HG02852 (cell line): ENCODE measurements around the gene MARCHF11.

ENCODE experiments used
- ATAC-seq: cut with Tn5 transposase; IDR thresholded peaks from one replicate; pipeline ENCODE4 v1.9.1; 2021; ENCODE audit warnings: mild to moderate bottlenecking, moderate library complexity; ENCODE audit not compliant: unreplicated experiment

MARCHF11 gene

DNA sequence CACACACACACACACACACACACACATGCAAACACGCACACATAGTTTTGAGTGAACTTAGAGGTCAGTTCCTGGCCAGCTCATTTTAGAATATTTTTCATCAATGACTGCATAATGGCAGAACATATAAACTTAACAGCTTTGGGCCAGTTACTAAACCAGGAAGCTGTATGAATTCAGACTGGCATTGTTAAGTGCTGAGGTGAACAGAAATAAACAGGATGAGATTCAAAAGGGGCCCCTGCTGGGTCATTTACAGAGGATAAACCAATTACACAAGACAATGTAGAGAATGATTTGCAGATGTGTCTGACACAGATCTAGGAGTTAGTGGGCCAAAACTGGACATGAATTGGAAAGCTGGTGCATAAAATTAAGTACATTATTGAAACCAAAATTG, 44.6 kb downstream of the MARCHF11 start:
- ATAC-seq: no peak

DNA sequence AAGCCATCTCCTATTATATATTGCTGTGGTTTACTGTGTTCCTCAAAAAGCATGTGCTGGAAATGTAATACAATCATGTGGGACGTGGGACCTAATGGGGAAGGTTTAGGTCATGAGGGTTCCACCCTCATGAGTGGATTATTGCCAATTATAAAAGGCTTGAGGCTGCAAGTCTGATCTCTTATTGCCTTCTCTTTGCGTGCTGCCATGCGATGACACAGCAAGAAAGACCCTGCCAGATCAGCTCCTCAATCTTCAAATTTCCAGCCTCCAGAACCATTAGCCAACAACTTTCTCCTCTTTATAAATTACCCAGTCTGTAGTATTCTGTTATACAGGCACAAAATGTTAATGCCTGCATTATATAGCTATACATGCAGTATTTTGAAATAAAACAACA, 45.4 kb downstream of the MARCHF11 start:
- no peak for ATAC-seq

DNA sequence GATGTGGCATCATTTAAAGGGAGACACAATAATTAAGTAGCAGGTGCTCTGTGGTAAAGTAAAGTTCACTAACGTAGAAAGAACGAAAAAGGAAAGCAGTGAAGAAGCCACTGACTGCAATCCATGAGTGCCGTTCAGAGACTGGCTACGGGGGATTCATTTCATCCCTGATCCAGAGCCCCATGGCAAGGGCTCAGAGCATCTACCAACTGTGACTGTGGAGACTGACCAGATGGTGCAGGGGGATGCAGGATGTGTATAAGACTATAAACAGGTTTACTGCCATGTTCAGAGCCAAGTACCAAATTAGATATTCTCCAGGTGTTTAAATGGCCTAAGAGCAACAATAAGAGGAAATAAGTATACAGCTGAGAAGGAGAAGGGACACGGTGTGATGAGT, 47.7 kb downstream of the MARCHF11 start:
- ATAC-seq: no peak

DNA sequence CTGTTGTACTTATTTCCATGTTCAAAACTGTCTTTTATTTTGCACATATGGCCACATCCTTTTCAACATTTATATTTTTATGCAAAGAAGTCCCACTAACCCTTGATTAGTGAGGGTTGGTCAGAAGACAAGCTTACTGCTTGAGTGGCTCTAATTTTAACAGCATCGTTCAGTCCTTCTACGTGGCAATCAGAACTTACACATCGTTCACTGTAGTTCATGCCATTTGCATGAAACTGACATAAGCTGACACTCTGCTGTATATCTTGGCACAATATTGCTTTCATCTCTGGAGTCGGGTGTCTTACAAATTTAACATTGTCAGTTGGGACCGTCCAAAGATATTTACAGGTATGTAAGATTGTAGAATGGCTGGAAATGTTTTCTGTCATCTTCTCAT, 50.6 kb downstream of the MARCHF11 start:
- no peak for ATAC-seq

DNA sequence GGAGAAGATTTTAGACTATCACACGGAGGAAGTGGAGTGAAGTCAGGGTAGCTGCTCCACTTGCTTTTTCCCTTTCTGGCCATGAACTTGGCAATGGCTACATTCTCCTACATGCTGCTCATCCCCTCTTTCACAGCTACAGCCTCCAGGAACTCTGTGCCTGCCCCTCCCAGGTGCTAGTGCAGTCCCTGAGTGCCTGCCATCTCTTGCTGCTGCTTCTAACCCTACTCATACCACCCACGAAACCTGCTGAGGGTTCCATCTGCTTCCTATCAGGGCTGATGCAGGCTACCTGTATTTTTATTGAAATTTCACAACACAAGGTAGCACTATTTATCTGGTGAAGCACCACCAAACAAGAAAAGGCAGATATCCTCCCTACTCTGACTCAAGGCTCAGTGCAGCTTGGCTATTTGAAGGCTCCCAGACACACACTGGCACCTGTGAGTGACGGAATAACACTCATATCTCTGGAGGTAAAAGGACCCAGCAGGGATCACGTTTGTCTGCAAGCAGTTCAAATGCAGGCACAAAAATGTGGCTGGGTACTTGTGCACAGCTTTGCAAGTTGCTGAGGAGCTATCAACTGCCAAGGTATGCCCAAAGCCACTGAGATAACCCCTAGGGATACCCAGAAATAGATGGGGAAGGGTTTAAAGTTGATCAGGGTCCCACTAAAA, 51.6 kb downstream of the MARCHF11 start:
- ATAC-seq: no peak

DNA sequence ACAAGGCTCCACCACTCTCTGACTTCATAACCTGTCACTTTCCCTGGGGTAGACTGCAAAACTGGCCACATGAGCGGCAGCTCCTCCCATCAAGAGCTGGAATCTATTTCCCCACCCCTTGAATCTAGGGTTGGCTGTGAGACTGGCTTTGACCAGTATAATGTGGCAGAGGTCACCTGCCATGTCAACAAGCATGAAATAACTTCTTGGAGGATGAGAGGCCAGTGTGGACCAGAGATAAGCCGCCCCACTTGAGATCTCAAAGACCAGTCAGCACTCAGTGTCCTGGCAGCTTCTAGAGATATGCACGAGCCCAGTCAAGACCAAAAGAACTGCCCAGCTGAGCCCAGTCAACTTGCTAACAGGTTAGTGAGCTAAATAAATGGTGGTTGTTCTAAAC, 59.0 kb downstream of the MARCHF11 start:
- ATAC-seq: no peak

DNA sequence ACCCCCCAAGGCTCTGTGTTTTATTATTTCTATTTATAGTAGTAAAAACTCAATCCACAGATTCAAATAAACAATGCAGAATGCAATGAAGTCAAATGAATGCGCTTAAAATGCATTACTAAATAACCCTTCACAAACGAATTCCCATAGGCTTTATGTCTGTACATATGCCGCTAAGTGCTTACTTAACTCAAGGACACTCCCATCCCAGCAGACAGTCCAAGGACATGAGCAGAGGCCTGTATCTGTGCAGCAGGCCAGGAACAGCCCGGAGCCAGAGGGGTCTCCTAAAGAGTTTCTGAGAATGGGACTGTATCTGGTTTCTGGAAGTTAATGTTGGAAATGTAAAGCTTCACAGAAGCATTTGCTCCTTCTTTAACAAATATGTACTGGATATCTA, 59.8 kb downstream of the MARCHF11 start:
- ATAC-seq: no peak

DNA sequence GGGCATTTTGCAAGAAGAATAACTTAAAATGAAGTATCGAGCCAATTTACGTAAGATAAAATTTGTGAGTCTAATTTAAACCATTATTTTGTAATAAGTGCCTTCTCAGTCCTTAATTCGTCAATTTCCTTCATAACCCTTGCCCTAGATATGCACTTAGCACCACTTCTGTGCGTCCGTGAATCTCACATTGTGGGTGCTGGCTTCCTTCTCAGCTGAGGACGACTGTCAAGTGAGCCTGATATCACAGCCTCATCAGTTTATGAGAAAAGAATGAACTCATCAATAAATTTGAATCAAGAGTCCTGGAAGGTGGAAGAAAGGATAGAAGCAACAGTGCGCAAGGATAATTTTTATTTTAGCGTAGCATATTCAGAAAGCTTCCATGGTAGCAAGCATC, 64.5 kb downstream of the MARCHF11 start:
- no peak for ATAC-seq

DNA sequence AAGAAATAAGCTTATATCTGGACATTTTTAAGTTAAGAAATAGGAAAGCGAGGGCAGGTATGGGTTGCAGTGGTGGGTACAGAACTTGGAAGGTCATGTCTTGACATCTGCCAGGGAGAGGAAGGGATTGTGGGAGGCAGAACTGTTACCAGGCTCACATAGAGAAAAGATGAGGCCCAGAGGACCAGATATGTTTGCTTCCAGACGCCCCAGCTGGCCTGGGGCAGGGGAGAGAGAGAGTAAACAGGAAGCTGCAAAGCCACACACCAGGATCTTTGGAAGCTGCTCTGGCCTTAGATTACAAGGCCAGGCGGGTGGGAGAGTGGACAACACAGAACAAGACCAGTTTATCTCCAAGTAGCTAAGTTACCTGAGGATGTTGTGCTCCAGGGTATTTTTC, 71.2 kb downstream of the MARCHF11 start:
- no peak for ATAC-seq

DNA sequence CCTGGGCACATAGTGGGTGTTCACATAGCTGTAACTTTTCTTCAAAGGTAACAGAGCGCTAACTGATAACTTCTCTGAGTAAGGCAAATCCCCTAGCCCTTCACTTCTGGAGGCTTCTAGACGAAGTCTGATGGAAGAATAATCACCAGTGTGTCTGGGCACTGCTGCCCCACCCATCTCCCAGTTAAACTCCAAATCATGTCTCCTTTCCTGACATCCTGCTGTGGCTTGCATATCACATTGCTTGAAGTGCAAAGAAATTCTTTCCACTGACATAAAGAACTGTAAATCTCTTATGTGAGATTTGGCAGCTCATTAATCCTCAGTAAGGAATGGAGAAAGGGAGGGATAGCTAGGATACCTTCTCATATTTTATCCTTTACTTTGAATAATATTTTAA, 74.6 kb downstream of the MARCHF11 start:
- no peak for ATAC-seq

DNA sequence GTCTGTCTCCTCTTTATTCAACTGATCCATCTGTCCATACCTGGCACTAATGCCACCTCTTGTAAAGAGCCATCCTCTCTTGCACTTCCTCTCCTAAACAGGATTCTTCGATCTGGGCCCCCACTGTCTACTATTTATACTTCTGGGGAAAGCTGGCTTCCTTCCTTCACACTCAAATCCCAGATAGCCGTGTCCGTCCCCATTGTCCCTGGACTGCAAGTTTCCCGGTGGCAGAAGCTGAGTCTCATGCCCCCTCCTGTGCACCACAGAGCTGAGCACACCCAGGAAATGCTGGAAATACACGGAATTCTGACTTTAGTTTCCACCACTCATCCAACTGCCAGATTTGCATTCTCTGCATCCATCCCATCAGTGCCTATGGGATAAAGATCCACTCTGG, 84.0 kb downstream of the MARCHF11 start:
- ATAC-seq: no peak

DNA sequence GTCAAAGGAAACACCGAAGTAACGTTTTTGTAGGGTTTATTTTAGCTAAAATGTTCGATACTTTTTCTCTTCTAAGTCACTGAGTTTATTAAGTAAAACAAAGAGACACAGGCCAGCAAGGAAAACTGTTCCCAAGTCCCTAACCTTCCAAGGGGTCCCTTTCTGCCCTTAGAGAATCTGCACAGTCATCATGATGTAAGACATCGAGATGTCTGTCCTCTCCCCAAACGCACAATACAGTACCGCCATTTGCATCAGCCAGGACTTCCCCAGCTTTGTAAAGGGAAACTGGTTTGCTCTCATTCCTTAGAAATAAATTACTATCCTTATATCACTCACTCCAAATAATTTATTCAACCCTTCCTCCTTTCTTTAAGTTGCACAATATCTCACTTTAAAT, 89.3 kb downstream of the MARCHF11 start:
- ATAC-seq: no peak

DNA sequence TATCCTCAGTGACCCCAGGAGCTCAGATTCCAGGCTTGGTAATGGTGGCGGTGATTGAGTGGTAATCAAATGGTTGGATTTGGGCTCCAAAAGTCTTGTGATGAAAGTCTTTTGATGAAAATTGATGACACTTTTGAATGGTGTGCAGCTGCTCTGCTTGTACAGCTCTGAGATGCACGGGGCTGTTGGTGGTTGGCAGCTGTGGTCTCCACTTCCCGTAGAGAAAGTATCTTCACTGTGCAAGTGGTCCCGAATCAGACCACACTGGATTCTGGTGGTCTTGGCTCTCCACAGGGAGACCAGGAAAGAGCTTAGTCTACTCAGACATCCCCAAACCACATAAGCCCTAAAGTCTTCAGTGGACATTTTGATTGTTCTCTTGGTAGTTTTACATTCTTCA, 96.6 kb downstream of the MARCHF11 start:
- ATAC-seq: no peak

DNA sequence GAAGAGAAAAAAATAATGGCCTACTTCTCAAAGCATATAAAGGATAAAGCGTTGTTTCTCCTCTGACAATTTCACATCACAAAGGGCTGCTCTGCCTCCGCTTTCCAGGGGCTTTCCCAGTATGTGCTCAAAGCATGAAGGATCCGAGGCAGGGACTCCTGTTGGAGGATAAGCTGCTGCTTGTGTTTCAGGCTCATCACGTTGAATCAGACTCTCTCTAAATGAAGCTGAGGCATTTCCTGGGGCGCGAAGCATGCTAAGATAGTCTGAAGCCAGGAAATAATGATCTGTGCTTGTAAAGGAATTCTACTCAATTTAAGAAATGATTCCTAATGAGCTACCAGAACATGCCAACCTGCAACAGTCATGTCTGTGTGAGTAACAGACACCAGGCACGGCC, 97.5 kb downstream of the MARCHF11 start:
- no peak for ATAC-seq

DNA sequence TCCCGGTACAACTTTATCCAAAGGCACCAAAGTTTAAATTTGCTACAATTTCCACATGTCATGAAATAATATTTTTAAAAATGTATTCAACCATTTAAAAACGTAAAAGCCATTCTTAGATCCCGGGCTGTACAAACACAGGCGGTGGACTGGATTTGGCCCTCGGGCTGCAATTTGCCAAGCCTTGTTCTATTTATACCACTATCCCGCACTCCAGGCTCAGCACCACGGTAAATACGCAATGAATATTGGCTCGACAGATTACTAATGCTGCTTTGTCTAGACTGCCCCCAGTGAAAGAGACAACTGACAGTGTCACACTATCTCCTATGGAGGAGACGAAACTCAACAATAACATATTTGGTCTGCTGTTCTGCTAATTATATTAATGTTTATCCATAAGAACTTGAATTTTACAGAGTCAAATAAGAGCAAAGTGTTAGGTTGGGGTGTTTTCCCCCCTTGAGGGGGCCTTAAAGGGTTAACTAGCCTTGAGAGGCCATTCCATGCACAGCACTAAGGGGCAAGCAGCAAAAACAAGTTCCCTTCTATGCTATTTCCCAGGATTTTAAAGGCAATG, 98.1 kb downstream of the MARCHF11 start:
- ATAC-seq: no peak

DNA sequence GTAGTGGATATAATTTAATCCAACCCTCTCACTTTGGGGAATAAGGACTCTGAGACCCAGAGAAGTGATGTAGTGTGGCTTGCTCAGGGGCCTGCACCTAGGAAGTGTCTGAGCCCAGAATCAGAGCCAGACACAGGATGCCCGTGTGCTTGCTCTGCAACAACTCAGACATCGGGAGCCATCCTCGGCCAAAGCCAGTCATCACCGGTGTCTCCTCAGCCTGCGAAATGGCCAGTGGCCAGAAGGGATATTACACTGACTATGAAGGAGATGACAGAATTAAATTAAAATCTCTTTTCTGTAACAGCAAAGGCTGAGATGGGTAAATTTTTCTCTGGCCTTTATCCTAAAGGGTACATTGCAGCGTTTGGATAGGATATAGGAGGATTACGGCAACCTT, 102.9 kb downstream of the MARCHF11 start:
- ATAC-seq: no peak

DNA sequence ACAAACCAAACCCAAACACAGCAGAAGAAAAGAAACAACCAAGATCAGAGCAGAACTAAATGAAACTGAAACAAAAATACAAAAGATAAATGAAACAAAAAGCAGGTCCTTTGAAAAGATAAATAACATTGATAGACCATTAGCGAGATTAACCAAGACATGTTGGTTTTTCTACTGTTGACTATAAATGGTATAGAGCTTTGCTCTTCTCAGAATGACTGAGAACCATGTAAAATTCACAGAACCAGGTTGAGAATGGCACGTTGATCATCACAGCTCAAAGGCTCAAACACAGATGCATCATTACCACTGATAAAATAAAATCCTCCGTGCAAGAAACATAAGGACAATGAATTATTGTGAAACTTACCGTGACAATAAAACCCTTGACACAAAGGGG, 105.2 kb downstream of the MARCHF11 start:
- ATAC-seq: no peak

DNA sequence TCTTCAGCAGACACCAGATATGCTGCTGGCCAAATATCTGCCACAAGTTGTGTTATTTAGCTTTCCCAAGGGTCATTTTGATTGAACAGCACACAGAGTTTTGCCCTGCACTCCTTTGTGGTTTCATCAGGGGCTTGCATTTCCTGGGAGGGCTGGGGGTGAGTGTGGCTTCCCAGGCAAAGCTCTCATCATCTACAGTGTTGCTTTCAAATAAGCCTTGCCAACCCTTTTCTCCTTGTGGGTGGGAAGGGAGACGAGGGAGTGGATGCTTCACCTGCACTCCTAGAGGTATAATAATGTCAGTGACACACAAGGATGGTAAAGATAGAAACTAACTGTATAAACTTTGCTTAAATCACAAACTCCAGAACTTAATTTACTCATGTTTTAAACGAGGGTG, 107.0 kb downstream of the MARCHF11 start:
- no peak for ATAC-seq

DNA sequence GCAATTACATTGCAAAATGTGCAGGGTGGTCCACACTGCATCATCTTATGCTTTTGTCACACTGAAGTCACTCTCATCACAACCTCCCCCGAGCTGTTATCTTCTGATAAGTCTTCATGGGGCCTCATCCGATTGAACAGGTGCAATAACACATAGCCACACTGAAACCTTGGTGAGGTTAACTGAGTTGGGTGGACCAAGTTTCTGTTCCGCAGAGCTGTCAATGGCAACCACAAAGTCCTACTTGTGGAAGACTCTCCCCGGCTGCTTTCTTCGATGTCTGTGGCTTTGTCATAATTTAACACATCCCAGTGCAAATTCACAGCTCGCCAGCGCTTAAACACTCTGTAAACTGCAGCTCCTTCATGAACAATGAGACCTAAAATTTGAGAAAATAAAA, 112.2 kb downstream of the MARCHF11 start:
- ATAC-seq: peak; percentile 55

DNA sequence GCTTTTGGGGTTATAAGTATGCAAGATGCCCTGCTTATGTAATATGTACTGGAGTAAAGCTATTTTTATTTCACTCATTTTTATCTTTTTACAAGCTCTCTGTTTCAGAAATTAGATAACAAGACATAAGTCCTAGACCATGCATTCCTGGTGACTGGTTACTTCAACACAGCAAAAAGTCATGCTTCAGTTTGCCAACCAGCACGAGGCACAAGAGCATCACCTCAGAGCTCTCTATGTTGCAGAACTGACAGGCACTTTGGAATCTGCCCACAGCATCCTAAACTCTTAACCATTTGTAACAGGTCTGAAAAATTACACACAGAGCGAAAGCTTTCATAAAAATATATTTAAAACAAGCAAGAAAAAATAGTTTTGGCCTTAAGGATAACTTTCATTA, 112.8 kb downstream of the MARCHF11 start:
- no peak for ATAC-seq

DNA sequence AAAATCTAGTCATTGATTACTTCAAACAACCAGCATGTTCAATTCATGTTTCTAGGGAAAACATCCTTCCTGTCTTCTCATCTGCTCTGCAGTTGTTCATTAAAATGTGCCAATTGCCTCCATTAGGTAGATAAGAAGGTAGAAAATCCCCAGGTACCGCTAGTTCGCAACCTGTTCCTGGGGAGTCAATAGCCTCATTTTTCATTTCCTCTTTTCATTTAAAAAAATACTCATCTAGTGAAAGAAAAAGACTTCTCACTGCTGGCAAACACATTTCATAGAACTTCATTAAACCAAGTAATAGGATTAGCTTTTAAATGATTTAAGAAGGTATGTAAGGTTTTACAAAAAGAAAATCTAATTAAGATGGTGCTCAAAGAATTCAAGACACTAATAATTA, 113.3 kb downstream of the MARCHF11 start:
- no peak for ATAC-seq

DNA sequence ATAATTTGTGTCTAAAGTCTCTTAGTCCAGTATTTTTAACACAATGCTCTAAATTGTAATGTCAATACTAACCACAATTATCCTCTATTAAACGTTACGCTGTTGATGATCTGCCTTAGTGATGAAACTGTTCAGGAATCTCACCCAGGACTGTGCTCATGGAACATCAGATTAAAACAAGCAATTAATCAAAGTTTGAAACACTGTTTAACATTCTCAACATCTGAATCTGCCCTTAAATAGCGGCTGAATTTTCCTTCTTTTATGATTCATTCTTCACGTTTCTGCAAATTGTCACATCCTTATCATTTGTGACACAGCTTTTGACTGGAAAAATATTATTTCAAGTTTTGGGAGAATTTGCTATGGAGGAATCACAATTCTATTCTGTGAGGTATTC, 113.8 kb downstream of the MARCHF11 start:
- no peak for ATAC-seq
